IgD-negative memory B cell (primary cell): ENCODE results near the gene LENEP. TPM values are rescaled to one million over a fixed set of nuclear protein-coding genes. Genes with fewer than 3 reads are reported as not detected.

Experiments
- H3K27ac Mint-ChIP-seq, 3 donors: one replicate each; pipeline ENCODE4 v1.8.0; 2020 to 2022; ENCODE audit warnings: mild to moderate bottlenecking in 3 of 3, mixed read lengths in 3 of 3, moderate library complexity in 1 of 3
- H3K27me3 Mint-ChIP-seq: one replicate; pipeline ENCODE4 v1.8.0; 2021; ENCODE audit warnings: mixed read lengths
- H3K36me3 Mint-ChIP-seq: one replicate; pipeline ENCODE4 v1.8.0; 2020; ENCODE audit warnings: mild to moderate bottlenecking, mixed read lengths
- H3K4me1 Mint-ChIP-seq, 3 donors: one replicate each; pipeline ENCODE4 v1.8.0; 2020 to 2022; ENCODE audit warnings: mixed read lengths in 3 of 3, mild to moderate bottlenecking in 1 of 3
- H3K4me3 Mint-ChIP-seq, 4 donors: one replicate each; pipeline ENCODE4 v1.8.0; 2020 to 2022; ENCODE audit warnings: mild to moderate bottlenecking in 4 of 4, mixed read lengths in 4 of 4, moderate library complexity in 3 of 4
- H3K9me3 Mint-ChIP-seq, 3 donors: one replicate each; pipeline ENCODE4 v1.8.0; 2020 to 2021; ENCODE audit warnings: mixed read lengths in 3 of 3, mild to moderate bottlenecking in 1 of 3
- polyA plus RNA-seq: library from polyadenylated mRNA; unstranded; fragments of 300-500 nt; fragmentation: Illumina TruSeq; gene quantifications from one replicate; pipeline ENCODE4 v1.2.3, GENCODE V29; 2021

LENEP gene
- polyA plus RNA-seq, 1 donor from 2014 or later: not detected

GRCh38 chr1:155039308-155039669, 45.9 kb downstream of the LENEP start:
- no peak overlapping the region for H3K4me3 Mint-ChIP-seq
- peaks cover 4% of the 10 kb centered on the region for H3K36me3 Mint-ChIP-seq
- no peaks in the 10 kb centered on the region for H3K9me3 Mint-ChIP-seq
- peaks cover 0 to 1% (median 0%) of the 10 kb centered on the region in 3 donors for H3K4me1 Mint-ChIP-seq
- H3K27me3 Mint-ChIP-seq: peaks cover 13% of the 10 kb centered on the region
- H3K27ac Mint-ChIP-seq: no peak overlapping the region

GRCh38 chr1:155040358-155041093, 47.1 kb downstream of the LENEP start:
- H3K4me1 Mint-ChIP-seq: peaks cover 3 to 6% (median 5%) of the 10 kb centered on the region in 3 donors
- no peak overlapping the region for H3K4me3 Mint-ChIP-seq
- peaks cover 4% of the 10 kb centered on the region for H3K36me3 Mint-ChIP-seq
- no peak overlapping the region for H3K27ac Mint-ChIP-seq
- no peaks in the 10 kb centered on the region for H3K9me3 Mint-ChIP-seq
- peaks cover 13% of the 10 kb centered on the region for H3K27me3 Mint-ChIP-seq

- H3K27me3 Mint-ChIP-seq: peaks cover 9% of the 10 kb centered on the region
- H3K4me3 Mint-ChIP-seq: no peak overlapping the region
- peaks cover 3 to 6% (median 5%) of the 10 kb centered on the region in 3 donors for H3K4me1 Mint-ChIP-seq
- H3K36me3 Mint-ChIP-seq: peaks cover 4% of the 10 kb centered on the region
- H3K27ac Mint-ChIP-seq: no peak overlapping the region
- H3K9me3 Mint-ChIP-seq: no peaks in the 10 kb centered on the region
Observed at GRCh38 chr1:155042789-155043188, 49.4 kb downstream of the LENEP start.

- Mint-ChIP-seq H3K27me3 (peaks cover 7% of the 10 kb centered on the region), H3K4me1 (peaks cover 3 to 6% (median 5%) of the 10 kb centered on the region in 3 donors)
Observed at GRCh38 chr1:155043301-155043702, 49.9 kb downstream of the LENEP start.

GRCh38 chr1:155043793-155044192, 50.4 kb downstream of the LENEP start:
- no peaks in the 10 kb centered on the region for H3K9me3 Mint-ChIP-seq
- H3K27me3 Mint-ChIP-seq: peaks cover 4% of the 10 kb centered on the region
- no peak overlapping the region for H3K27ac Mint-ChIP-seq
- H3K4me3 Mint-ChIP-seq: no peak overlapping the region
- peaks cover 3 to 5% (median 4%) of the 10 kb centered on the region in 3 donors for H3K4me1 Mint-ChIP-seq
- peaks cover 2% of the 10 kb centered on the region for H3K36me3 Mint-ChIP-seq

More at GRCh38 chr1:155043301-155043702, 49.9 kb downstream of the LENEP start:
- no peak overlapping the region for H3K4me3 Mint-ChIP-seq
- no peak overlapping the region for H3K27ac Mint-ChIP-seq
- H3K9me3 Mint-ChIP-seq: no peaks in the 10 kb centered on the region
- peaks cover 2% of the 10 kb centered on the region for H3K36me3 Mint-ChIP-seq

Other genes starting within 250 kb of the LENEP start
- gene KCNN3, start 123.3 kb upstream of the LENEP start, polyA plus RNA-seq: 0.88 TPM
- 78.3 TPM for gene PMVK, start 56.9 kb upstream of the LENEP start, polyA plus RNA-seq
- 123 TPM for gene PBXIP1, start 37.5 kb upstream of the LENEP start, polyA plus RNA-seq
- 42.5 TPM for gene PYGO2, start 31.8 kb upstream of the LENEP start, polyA plus RNA-seq
- 35.7 TPM for gene SHC1, start 22.8 kb upstream of the LENEP start, polyA plus RNA-seq
- gene CKS1B, start 18.9 kb upstream of the LENEP start, polyA plus RNA-seq: 102 TPM
- 57.6 TPM for gene FLAD1, start 10.2 kb upstream of the LENEP start, polyA plus RNA-seq
- gene ZBTB7B, start 9.2 kb downstream of the LENEP start, polyA plus RNA-seq: 7.7 TPM
- gene DCST2, start 40.2 kb downstream of the LENEP start, polyA plus RNA-seq: not detected
- gene DCST1, start 40.2 kb downstream of the LENEP start, polyA plus RNA-seq: not detected
- gene ADAM15, start 57.7 kb downstream of the LENEP start, polyA plus RNA-seq: 8.0 TPM
- 8.5 TPM for gene EFNA4, start 70.2 kb downstream of the LENEP start, polyA plus RNA-seq
- gene EFNA3, start 85.3 kb downstream of the LENEP start, polyA plus RNA-seq: 1.3 TPM
- not detected for gene EFNA1, start 134.3 kb downstream of the LENEP start, polyA plus RNA-seq
- gene SLC50A1, start 142.3 kb downstream of the LENEP start, polyA plus RNA-seq: 72.9 TPM
- gene DPM3, start 146.9 kb downstream of the LENEP start, polyA plus RNA-seq: 83.9 TPM
- 420 TPM for gene KRTCAP2, start 179.7 kb downstream of the LENEP start, polyA plus RNA-seq
- 0.14 TPM for gene TRIM46, start 180.3 kb downstream of the LENEP start, polyA plus RNA-seq
- gene THBS3, start 214.3 kb downstream of the LENEP start, polyA plus RNA-seq: 1.4 TPM
- gene MTX1, start 215.1 kb downstream of the LENEP start, polyA plus RNA-seq: 41.7 TPM